AG04450 (cell line): ENCODE data around the gene LBH. TPM values are rescaled to one million over a fixed set of nuclear protein-coding genes. Genes with fewer than 3 reads are reported as not detected.

Experiments
- CTCF ChIA-PET: fragments of 300-600, 350-600 bp; formaldehyde crosslinking; extraction: SDS; loops from one replicate; lab custom pipeline; 2022; ENCODE audit warnings: antibody characterized with exemption, inconsistent platforms; lab: Charles Lee
- POLR2A ChIA-PET: fragments of 350-600 bp; formaldehyde crosslinking; extraction: SDS; loops from one replicate; lab custom pipeline; 2021; ENCODE audit warnings: antibody characterized with exemption, inconsistent platforms; lab: Yijun Ruan, JAX
- DNase-seq: peaks from one replicate; pipeline ENCODE4 v3.0.0-alpha.2; 2011; ENCODE audit warnings: low read depth, low spot score
- H3K27ac ChIP-seq: one replicate; pipeline ENCODE4 v1.5.1; 2012; ENCODE audit warnings: low read depth, low read length, control low read depth
- H3K27me3 ChIP-seq: one replicate; pipeline ENCODE4 v1.6.0; 2012; ENCODE audit warnings: low read length; ENCODE audit not compliant: control insufficient read depth, insufficient read depth
- H3K4me3 ChIP-seq: 2 replicates; pipeline ENCODE4 v1.5.1; 2011; ENCODE audit warnings: mild to moderate bottlenecking, low read depth, low read length, control low read depth
- H3K9me3 ChIP-seq: 2 replicates; pipeline ENCODE4 v1.5.1; 2012; ENCODE audit warnings: low read length; ENCODE audit not compliant: control insufficient read depth, insufficient read depth
- CTCF ChIP-seq: IDR thresholded peaks from 2 replicates; pipeline ENCODE4 v1.5.1; 2011; ENCODE audit warnings: low read depth, low read length, control low read depth, inconsistent platforms
- polyA plus RNA-seq: library from polyadenylated mRNA; depleted of rRNA; stranded (reverse); fragments of >200 nt; gene quantifications from 2 replicates; pipeline ENCODE4 v1.2.3, GENCODE V29; 2011

Gene LBH
- polyA plus RNA-seq, 1 experiment: 381 TPM

DNA sequence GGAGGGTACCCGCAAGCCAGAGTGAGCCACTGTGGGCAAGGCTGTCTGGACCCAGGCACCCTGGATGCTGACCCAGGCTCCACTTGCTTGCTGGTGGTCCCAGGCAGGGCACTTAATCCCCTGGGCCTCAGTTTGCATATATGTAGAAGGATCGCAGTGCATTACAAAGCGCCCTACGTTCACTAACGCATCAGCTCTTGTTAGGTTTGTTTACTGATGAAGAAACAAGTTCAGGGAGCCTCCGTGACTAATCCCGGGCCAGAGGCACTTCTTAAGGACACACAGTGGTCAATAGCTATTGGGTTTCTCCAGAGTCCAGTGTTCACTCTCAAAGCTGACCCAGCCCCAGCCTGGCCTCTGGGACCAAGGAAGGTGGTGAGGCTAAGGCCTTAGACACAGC is 70.2 kb downstream of the LBH start:
- Histone ChIP-seq H3K4me3 (no peak overlapping the region), H3K27me3 (no peaks in the 10 kb centered on the region), H3K27ac (peak overlapping the region; percentile 99), H3K9me3 (peaks cover 3% of the 10 kb centered on the region)
- ChIA-PET POLR2A (interaction anchor here (0.6 to 3.9 kb wide), 21 partner anchors 8 to 364 kb away, joined by 3 to 81 read pairs (median 6); partner anchors contain the start of genes LBH and LCLAT1), CTCF (interaction anchor here (0.6 to 4.6 kb wide), 9 partner anchors 8 to 410 kb away, joined by 3 to 24 read pairs (median 3); no protein-coding TSS in a partner anchor)
- TF ChIP-seq CTCF: no peak
- DNase-seq: peak; percentile 61

DNA sequence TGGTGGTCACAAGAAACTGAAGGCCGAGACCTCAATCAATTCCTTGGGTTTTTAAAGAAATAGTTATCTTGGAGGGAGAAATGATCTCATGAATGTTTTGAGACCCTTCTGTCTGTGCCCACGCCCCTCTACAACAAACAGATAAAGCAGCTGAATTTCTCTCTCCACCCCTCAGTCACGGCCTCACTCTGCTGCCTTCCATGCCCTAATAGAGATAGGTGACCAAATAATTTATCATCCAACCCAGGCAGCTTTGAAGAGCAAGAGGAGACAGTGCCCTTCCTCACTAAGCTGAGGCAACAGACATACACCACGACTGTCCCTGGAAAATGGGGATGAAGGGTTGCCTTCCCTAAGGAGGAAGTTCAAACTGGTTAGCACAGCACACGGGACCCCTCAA is 71.2 kb downstream of the LBH start:
- no peaks in the 10 kb centered on the region for H3K27me3 ChIP-seq
- CTCF ChIA-PET: interaction anchor here (4.6 kb wide), 1 partner anchor 409 kb away, joined by 24 read pairs; no protein-coding TSS in a partner anchor
- DNase-seq: no peak
- H3K27ac ChIP-seq: peak overlapping the region; percentile 99
- H3K4me3 ChIP-seq: no peak overlapping the region
- POLR2A ChIA-PET: interaction anchor here (1.5 to 3.9 kb wide), 2 partner anchors 9 to 70 kb away, joined by 6 to 81 read pairs; partner anchors contain the start of gene LBH
- TF ChIP-seq CTCF: no peak
- peaks cover 1% of the 10 kb centered on the region for H3K9me3 ChIP-seq

DNA sequence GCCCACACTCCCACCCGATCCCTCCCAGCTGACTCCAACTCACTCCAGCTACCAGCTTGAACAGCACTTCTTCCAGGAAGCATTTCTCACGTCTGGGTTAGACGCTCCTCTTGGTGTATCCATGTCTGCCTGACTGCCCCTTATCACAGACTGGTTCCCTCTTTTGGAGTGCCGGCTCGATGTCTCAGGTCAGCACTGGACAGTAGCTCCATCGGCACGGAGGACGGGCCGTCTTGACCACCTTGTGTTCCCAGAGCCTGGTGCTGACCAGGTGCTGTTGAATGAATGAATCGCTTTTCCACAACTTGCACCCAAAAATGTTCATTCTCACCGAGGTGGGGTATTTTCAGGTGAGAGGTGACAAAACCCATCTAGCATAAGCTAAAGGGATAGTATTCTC is 71.8 kb downstream of the LBH start:
- Histone ChIP-seq H3K4me3 (no peak overlapping the region), H3K27ac (no peak overlapping the region), H3K9me3 (no peaks in the 10 kb centered on the region; the same call in 1 of the 2 replicates), H3K27me3 (no peaks in the 10 kb centered on the region)
- no peak for TF ChIP-seq CTCF
- no peak for DNase-seq
- ChIA-PET POLR2A (no interaction called here), CTCF (interaction anchor here (4.6 kb wide), 1 partner anchor 409 kb away, joined by 24 read pairs; no protein-coding TSS in a partner anchor)

DNA sequence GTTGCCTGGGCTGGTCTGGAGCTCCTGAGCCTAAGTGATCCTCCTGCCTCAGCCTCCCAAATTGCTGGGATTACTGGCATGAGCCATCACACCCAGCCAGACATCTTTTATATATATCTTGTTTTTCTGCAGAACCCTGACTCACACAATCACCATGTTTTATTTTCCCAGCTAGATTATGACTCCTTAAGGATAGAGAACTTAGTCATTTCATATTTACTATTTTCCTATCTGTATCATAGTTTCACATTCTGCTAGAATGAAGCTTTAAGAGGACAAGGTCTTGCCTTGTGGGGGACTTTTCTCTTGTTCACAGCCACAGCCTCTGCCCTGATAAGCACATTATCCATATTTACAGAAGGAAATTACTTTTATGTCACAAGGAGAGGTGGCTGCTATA is 73.9 kb downstream of the LBH start:
- TF ChIP-seq CTCF: no peak
- ChIA-PET POLR2A (interaction anchor here (0.7 to 0.9 kb wide), 2 partner anchors 12 to 67 kb away, joined by 4 to 7 read pairs; no protein-coding TSS in a partner anchor), CTCF (interaction anchor here (0.7 to 1.6 kb wide), 4 partner anchors 30 to 406 kb away, joined by 3 to 9 read pairs (median 5); no protein-coding TSS in a partner anchor)
- no peak overlapping the region for H3K4me3 ChIP-seq
- no peaks in the 10 kb centered on the region; the same call in 1 of the 2 replicates for H3K9me3 ChIP-seq
- H3K27me3 ChIP-seq: no peaks in the 10 kb centered on the region
- DNase-seq: peak; percentile 15
- no peak overlapping the region for H3K27ac ChIP-seq

DNA sequence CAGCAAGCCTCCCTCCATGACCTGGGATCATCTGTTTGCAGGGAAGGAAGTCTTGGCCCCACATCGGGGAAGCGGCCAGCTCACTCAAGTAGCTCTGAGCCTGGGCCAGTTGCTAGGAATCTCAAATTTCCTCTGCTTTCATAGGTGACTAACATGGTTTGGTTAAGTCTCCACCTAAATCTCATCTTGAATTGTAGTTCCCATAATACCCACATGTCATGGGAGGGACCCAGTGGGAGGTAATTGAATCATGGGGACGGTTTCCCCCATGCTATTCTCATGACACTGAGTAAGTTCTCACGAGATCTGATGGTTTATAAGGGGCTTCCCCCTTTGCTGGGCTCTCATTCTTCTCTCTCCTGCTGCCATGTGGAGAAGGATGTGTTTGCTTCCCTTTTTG is 75.2 kb downstream of the LBH start:
- Histone ChIP-seq H3K4me3 (no peak overlapping the region), H3K27ac (no peak overlapping the region), H3K27me3 (no peaks in the 10 kb centered on the region), H3K9me3 (no peaks in the 10 kb centered on the region; the same call in 1 of the 2 replicates)
- CTCF ChIA-PET: no interaction called here
- TF ChIP-seq CTCF: no peak
- DNase-seq: no peak
- POLR2A ChIA-PET: no interaction called here
